Measurements from ENCODE around the gene SNX21.

The SNX21 gene

DNA sequence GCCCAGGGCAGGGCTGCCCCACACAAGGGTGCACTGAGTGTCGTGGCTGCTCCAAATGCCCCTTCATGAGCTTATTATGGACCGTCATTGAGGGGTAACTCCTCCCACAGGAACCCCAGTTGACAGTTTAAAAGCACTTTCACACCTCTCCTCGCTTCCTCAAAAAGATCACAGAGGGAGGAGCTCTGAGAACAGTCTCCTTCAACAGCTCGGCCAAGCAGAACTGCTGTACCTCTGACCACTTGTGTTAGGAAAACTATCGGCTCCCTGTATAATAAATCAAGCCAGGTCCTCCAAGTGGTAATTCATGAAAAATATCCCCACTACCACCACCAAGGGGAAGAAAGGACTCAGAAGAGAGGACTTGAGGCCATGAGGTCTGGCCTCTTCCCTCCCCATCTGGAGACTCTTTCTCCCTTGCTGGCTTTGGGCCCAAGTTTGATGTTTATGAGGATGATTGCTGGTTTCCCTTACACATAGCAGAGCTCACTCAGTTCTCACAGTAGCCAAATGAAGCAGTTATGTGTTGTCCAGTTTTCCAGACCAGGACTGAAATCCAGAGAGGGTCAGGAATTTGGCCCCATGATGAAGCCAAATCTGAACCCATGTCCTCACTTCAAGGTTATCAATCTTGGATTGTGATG lies 8.7 kb downstream of the SNX21 start:
- no peaks in the 10 kb centered on the region for H3K9me3 ChIP-seq (ENCODE audit: insufficient read depth, low read length)
- no peak overlapping the region for H3K4me3 ChIP-seq (ENCODE audit: insufficient read length, low read depth)
- H3K36me3 ChIP-seq (ENCODE audit: insufficient read depth, insufficient read length, low read length), result peaks cover 60% of the 10 kb centered on the region
- no peaks in the 10 kb centered on the region for H3K27me3 ChIP-seq (ENCODE audit: insufficient read depth, insufficient read length)
- no peak overlapping the region for H3K9ac ChIP-seq (ENCODE audit: insufficient read length, low read depth)
- no peak for DNase-seq (ENCODE audit: low read depth, low spot score)
- no peak for TF ChIP-seq SUZ12 (IDR thresholded peaks at IDR 0.05; ENCODE audit: extremely low read depth, insufficient read depth, insufficient read length)
- TF ChIP-seq YY1 (IDR thresholded peaks at IDR 0.05; ENCODE audit: insufficient read depth, insufficient read length), result no peak
- TF ChIP-seq ZNF274 (IDR thresholded peaks at IDR 0.05; ENCODE audit: low read depth, low read length), result no peak
- no peaks in the 10 kb centered on the region for H3K4me1 ChIP-seq (ENCODE audit: insufficient read depth, insufficient read length)

DNA sequence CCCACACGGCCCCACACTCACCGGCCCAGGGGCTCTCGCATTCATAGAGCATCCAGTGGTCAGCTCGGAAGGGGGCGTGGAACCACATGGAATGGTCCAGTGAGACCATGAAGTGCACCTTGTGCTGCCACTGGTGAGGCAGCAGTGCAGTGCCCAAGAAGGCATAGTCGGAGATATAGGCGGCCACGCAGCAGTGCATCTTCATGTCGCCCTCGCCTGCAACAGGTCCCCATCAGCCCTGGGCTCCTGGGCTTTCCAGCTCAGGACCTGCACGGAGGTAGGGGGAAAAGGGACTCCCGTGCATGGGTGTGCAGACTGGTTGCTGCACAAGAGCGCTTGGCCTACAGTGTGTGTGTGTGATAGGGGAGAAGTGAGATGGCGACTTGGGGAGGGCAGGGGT lies 9.9 kb downstream of the SNX21 start:
- H3K4me1 ChIP-seq (ENCODE audit: insufficient read depth, insufficient read length), result no peaks in the 10 kb centered on the region
- TF ChIP-seq ZNF274 (IDR thresholded peaks at IDR 0.05; ENCODE audit: low read depth, low read length) (no peak), SUZ12 (IDR thresholded peaks at IDR 0.05; ENCODE audit: extremely low read depth, insufficient read depth, insufficient read length) (no peak), YY1 (IDR thresholded peaks at IDR 0.05; ENCODE audit: insufficient read depth, insufficient read length) (no peak)
- no peak overlapping the region for H3K4me3 ChIP-seq (ENCODE audit: insufficient read length, low read depth)
- H3K9ac ChIP-seq (ENCODE audit: insufficient read length, low read depth), result no peak overlapping the region
- DNase-seq (ENCODE audit: low read depth, low spot score), result no peak
- no peaks in the 10 kb centered on the region for H3K9me3 ChIP-seq (ENCODE audit: insufficient read depth, low read length)
- no peaks in the 10 kb centered on the region for H3K27me3 ChIP-seq (ENCODE audit: insufficient read depth, insufficient read length)
- peaks cover 67% of the 10 kb centered on the region for H3K36me3 ChIP-seq (ENCODE audit: insufficient read depth, insufficient read length, low read length)

- Histone ChIP-seq H3K36me3 (ENCODE audit: insufficient read depth, insufficient read length, low read length) (peaks cover 62% of the 10 kb centered on the region), H3K9me3 (ENCODE audit: insufficient read depth, low read length) (no peaks in the 10 kb centered on the region), H3K4me1 (ENCODE audit: insufficient read depth, insufficient read length) (no peaks in the 10 kb centered on the region), H3K4me3 (ENCODE audit: insufficient read length, low read depth) (no peak overlapping the region), H3K9ac (ENCODE audit: insufficient read length, low read depth) (no peak overlapping the region), H3K27me3 (ENCODE audit: insufficient read depth, insufficient read length) (no peaks in the 10 kb centered on the region)
- no peak for DNase-seq (ENCODE audit: low read depth, low spot score)
- no peak for TF ChIP-seq YY1 (IDR thresholded peaks at IDR 0.05; ENCODE audit: insufficient read depth, insufficient read length)
- no peak for TF ChIP-seq SUZ12 (IDR thresholded peaks at IDR 0.05; ENCODE audit: extremely low read depth, insufficient read depth, insufficient read length)
- no peak for TF ChIP-seq ZNF274 (IDR thresholded peaks at IDR 0.05; ENCODE audit: low read depth, low read length)
Observed at GRCh38 chr20:45845452-45845851, 11.9 kb downstream of the SNX21 start.

DNA sequence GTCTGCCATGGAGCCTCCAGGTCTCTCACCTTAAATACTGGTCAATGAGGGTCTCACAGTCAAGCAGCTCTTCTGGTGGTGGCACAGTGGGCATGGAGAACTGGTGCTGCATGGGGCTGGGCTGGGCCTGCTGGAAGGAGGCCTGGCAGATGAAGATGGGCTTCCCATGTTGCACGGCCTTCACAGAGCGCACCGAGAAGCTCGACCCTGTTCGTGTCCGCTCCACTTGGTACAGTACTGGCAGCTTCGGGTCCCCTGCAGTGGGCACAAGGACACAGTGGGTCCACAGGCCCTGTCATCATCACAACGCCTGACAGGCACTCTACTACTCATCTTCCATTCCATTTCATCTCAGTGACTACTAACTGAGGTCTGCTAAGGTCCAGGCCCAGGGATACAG lies 14.8 kb downstream of the SNX21 start:
- Histone ChIP-seq H3K4me3 (ENCODE audit: insufficient read length, low read depth) (no peak overlapping the region), H3K9me3 (ENCODE audit: insufficient read depth, low read length) (no peaks in the 10 kb centered on the region), H3K36me3 (ENCODE audit: insufficient read depth, insufficient read length, low read length) (peaks cover 36% of the 10 kb centered on the region), H3K9ac (ENCODE audit: insufficient read length, low read depth) (no peak overlapping the region), H3K27me3 (ENCODE audit: insufficient read depth, insufficient read length) (no peaks in the 10 kb centered on the region), H3K4me1 (ENCODE audit: insufficient read depth, insufficient read length) (no peaks in the 10 kb centered on the region)
- TF ChIP-seq ZNF274 (IDR thresholded peaks at IDR 0.05; ENCODE audit: low read depth, low read length) (no peak), YY1 (IDR thresholded peaks at IDR 0.05; ENCODE audit: insufficient read depth, insufficient read length) (no peak), SUZ12 (IDR thresholded peaks at IDR 0.05; ENCODE audit: extremely low read depth, insufficient read depth, insufficient read length) (no peak)
- no peak for DNase-seq (ENCODE audit: low read depth, low spot score)

DNA sequence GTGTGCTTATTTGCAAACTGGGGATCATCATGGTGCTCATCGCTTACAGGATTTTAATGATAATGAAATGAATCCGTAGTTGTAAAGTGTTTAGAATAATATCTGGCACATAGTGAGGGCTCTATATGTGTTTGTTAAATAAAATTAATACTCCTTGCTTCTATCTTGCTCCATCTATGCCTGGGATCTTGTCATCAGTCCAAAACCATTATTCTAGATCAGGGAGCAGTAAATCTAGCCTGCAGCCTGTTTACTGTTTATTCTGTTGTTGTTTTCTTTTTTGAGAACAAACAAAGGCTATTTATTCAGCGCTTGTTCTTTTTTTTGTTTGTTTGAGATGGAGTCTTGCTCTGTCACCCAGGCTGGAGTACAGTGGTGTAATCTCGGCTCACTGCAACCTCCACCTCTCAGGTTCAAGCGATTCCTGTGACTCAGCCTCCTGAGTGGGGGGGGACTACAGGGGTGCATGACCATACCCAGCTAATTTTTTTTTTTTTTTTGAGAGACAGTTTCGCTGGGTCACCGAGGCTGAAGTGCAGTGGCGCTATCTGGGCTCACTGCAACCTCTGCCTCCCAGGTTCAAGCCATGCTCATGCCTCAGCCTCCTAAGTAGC lies 15.5 kb downstream of the SNX21 start:
- no peak overlapping the region for H3K9ac ChIP-seq (ENCODE audit: insufficient read length, low read depth)
- no peaks in the 10 kb centered on the region for H3K4me1 ChIP-seq (ENCODE audit: insufficient read depth, insufficient read length)
- TF ChIP-seq YY1 (IDR thresholded peaks at IDR 0.05; ENCODE audit: insufficient read depth, insufficient read length), result no peak
- TF ChIP-seq ZNF274 (IDR thresholded peaks at IDR 0.05; ENCODE audit: low read depth, low read length), result no peak
- H3K4me3 ChIP-seq (ENCODE audit: insufficient read length, low read depth), result no peak overlapping the region
- H3K27me3 ChIP-seq (ENCODE audit: insufficient read depth, insufficient read length), result no peaks in the 10 kb centered on the region
- no peaks in the 10 kb centered on the region for H3K9me3 ChIP-seq (ENCODE audit: insufficient read depth, low read length)
- DNase-seq (ENCODE audit: low read depth, low spot score), result no peak
- H3K36me3 ChIP-seq (ENCODE audit: insufficient read depth, insufficient read length, low read length), result peaks cover 29% of the 10 kb centered on the region

DNA sequence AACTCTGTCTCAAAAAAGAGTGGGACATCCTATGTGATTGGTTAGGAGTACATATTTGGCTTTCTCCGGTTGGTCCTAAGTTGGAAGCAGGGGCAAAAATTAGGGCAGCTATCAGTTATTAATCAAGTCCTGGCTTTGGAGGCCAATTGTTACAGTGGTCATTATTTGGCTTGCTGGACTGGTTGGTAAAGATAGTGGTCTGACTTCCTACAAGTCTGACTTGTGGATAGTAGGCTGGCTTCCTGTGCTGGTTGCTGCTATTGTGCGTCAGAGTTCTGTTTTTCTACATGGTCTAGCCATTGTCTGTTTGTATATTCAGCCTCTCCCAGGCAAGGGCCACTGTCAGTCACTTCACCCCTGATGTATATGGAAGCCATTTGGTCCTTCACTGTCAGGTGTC lies 16.6 kb downstream of the SNX21 start:
- Histone ChIP-seq H3K36me3 (ENCODE audit: insufficient read depth, insufficient read length, low read length) (peaks cover 34% of the 10 kb centered on the region), H3K4me3 (ENCODE audit: insufficient read length, low read depth) (no peak overlapping the region), H3K27me3 (ENCODE audit: insufficient read depth, insufficient read length) (no peaks in the 10 kb centered on the region), H3K4me1 (ENCODE audit: insufficient read depth, insufficient read length) (peaks cover 9% of the 10 kb centered on the region), H3K9ac (ENCODE audit: insufficient read length, low read depth) (no peak overlapping the region), H3K9me3 (ENCODE audit: insufficient read depth, low read length) (no peaks in the 10 kb centered on the region)
- TF ChIP-seq ZNF274 (IDR thresholded peaks at IDR 0.05; ENCODE audit: low read depth, low read length) (no peak), SUZ12 (IDR thresholded peaks at IDR 0.05; ENCODE audit: extremely low read depth, insufficient read depth, insufficient read length) (no peak), YY1 (IDR thresholded peaks at IDR 0.05; ENCODE audit: insufficient read depth, insufficient read length) (no peak)
- DNase-seq (ENCODE audit: low read depth, low spot score), result no peak

DNA sequence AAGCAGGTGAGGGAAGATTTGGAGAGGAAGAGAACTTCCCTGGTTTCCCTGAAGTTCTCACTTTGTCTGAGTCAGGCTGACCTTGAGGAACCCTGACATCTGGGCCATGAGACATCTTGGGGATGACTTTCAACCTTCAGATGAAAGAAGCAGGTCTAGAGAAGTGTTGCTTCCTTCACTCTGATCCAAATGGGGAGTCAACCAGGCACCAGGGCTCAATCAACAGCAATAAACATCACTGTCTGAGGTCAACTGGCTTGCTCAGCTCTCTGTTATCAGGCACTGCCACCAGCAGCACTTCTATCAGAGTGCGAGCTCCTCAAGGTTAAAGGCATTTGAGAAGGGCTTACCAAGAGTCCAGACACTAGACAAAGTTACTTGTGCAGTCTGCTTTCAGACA lies 17.3 kb downstream of the SNX21 start:
- Histone ChIP-seq H3K36me3 (ENCODE audit: insufficient read depth, insufficient read length, low read length) (peaks cover 38% of the 10 kb centered on the region), H3K9ac (ENCODE audit: insufficient read length, low read depth) (no peak overlapping the region), H3K4me3 (ENCODE audit: insufficient read length, low read depth) (no peak overlapping the region), H3K27me3 (ENCODE audit: insufficient read depth, insufficient read length) (no peaks in the 10 kb centered on the region), H3K9me3 (ENCODE audit: insufficient read depth, low read length) (no peaks in the 10 kb centered on the region), H3K4me1 (ENCODE audit: insufficient read depth, insufficient read length) (peaks cover 9% of the 10 kb centered on the region)
- no peak for DNase-seq (ENCODE audit: low read depth, low spot score)
- no peak for TF ChIP-seq SUZ12 (IDR thresholded peaks at IDR 0.05; ENCODE audit: extremely low read depth, insufficient read depth, insufficient read length)
- no peak for TF ChIP-seq ZNF274 (IDR thresholded peaks at IDR 0.05; ENCODE audit: low read depth, low read length)
- TF ChIP-seq YY1 (IDR thresholded peaks at IDR 0.05; ENCODE audit: insufficient read depth, insufficient read length), result no peak

Measured in NT2/D1 (cell line).